Suprapubic skin (tissue), 4 donors: ENCODE data around the gene NRP2. TPM values are rescaled to one million over a fixed set of nuclear protein-coding genes. Genes with fewer than 3 reads are reported as not detected.

Source experiments
- DNase-seq, 2 donors: peaks; one replicate each; pipeline ENCODE4 v3.0.0-alpha.2; 2019; ENCODE audit warnings: low spot score in 2 of 2
- H3K27ac ChIP-seq: fragments of 200-600 bp; sonication (generic); one replicate; pipeline ENCODE4 v1.5.1; 2019
- H3K27me3 ChIP-seq: fragments of 200-600 bp; sonication (generic); one replicate; pipeline ENCODE4 v1.5.1; 2019
- H3K36me3 ChIP-seq: fragments of 200-600 bp; sonication (generic); one replicate; pipeline ENCODE4 v1.5.1; 2019
- H3K4me1 ChIP-seq: fragments of 200-600 bp; sonication (generic); one replicate; pipeline ENCODE4 v1.5.1; 2019
- H3K4me3 ChIP-seq: fragments of 200-600 bp; sonication (generic); one replicate; pipeline ENCODE4 v1.5.1; 2019; ENCODE audit warnings: mild to moderate bottlenecking
- H3K9me3 ChIP-seq: fragments of 200-600 bp; sonication (generic); one replicate; pipeline ENCODE4 v1.5.1; 2019
- EP300 ChIP-seq: sonication (generic); formaldehyde crosslinking; IDR thresholded peaks from one replicate; pipeline ENCODE4 v1.6.1; 2017; ENCODE audit warnings: antibody characterized with exemption
- POLR2A ChIP-seq, 2 donors: fragments of 450-650 bp; IDR thresholded peaks; one replicate each; pipeline ENCODE4 v1.6.1; 2017; ENCODE audit warnings: antibody characterized with exemption in 2 of 2, mild to moderate bottlenecking in 2 of 2, moderate library complexity in 2 of 2
- POLR2AphosphoS5 ChIP-seq, 3 donors: sonication (generic); formaldehyde crosslinking; IDR thresholded peaks; one replicate each; pipeline ENCODE4 v1.6.1; 2017; ENCODE audit warnings: antibody characterized with exemption in 3 of 3
- WGBS: methylation state at CpG from one replicate; pipeline ENCODE4 v1.1.5; 2018; 5-methylcytosine and 5-hydroxymethylcytosine counted together
- total RNA-seq, 4 donors: library from RNA; depleted of rRNA; stranded (reverse); fragments of >200 nt; gene quantifications; one replicate each; pipeline ENCODE4 v1.1.0, GENCODE V29; 2016
- TF ChIP-seq, protein P1 (sequence below), 2 donors: fragments of 200-600 bp in 1 of 2; fragments of 450-650 bp in 1 of 2; sonication (generic) in 1 of 2; IDR thresholded peaks; one replicate each; pipeline ENCODE4 v1.5.1; 2016 to 2019; ENCODE audit warnings: antibody characterized with exemption in 2 of 2, mild to moderate bottlenecking in 1 of 2, moderate library complexity in 1 of 2

NRP2 gene
- total RNA-seq, 4 donors from 2014 or later = 3.4 to 8.9 (median 6.6) TPM

DNA sequence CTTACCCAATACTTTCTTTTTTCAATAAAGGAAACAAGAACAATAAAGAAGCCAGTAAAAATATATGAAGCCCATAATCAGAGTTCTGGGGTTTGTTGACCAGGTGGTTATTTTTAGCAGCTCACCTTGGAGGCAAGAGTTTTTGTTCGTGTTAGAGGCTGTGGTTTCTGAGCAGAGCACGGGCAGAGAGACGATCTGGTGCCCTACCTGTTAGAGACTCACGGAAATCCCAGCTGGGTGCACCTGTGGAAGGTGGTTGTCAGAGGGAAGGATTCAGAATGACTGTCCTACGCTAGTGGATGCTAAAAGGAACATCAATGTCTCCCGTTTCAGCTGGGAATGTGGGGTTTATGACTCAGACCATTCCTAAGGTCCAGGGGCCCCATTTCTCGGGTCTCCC, 87.6 kb downstream of the NRP2 start:
- no peaks in the 10 kb centered on the region for H3K9me3 ChIP-seq
- DNase-seq = no peak
- peaks cover 12% of the 10 kb centered on the region for H3K4me1 ChIP-seq
- WGBS = 77% methylated on average over 7 of the region's 7 CpGs
- H3K4me3 ChIP-seq = no peak overlapping the region
- no peaks in the 10 kb centered on the region for H3K36me3 ChIP-seq
- TF ChIP-seq POLR2A (IDR thresholded peaks at IDR 0.05) = no peak
- no peak for TF ChIP-seq EP300
- TF ChIP-seq, protein P1, sequence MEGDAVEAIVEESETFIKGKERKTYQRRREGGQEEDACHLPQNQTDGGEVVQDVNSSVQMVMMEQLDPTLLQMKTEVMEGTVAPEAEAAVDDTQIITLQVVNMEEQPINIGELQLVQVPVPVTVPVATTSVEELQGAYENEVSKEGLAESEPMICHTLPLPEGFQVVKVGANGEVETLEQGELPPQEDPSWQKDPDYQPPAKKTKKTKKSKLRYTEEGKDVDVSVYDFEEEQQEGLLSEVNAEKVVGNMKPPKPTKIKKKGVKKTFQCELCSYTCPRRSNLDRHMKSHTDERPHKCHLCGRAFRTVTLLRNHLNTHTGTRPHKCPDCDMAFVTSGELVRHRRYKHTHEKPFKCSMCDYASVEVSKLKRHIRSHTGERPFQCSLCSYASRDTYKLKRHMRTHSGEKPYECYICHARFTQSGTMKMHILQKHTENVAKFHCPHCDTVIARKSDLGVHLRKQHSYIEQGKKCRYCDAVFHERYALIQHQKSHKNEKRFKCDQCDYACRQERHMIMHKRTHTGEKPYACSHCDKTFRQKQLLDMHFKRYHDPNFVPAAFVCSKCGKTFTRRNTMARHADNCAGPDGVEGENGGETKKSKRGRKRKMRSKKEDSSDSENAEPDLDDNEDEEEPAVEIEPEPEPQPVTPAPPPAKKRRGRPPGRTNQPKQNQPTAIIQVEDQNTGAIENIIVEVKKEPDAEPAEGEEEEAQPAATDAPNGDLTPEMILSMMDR (IDR thresholded peaks at IDR 0.05) = no peak
- no peak for TF ChIP-seq POLR2AphosphoS5 (IDR thresholded peaks at IDR 0.05)
- no peak overlapping the region for H3K27ac ChIP-seq
- H3K27me3 ChIP-seq = no peaks in the 10 kb centered on the region

DNA sequence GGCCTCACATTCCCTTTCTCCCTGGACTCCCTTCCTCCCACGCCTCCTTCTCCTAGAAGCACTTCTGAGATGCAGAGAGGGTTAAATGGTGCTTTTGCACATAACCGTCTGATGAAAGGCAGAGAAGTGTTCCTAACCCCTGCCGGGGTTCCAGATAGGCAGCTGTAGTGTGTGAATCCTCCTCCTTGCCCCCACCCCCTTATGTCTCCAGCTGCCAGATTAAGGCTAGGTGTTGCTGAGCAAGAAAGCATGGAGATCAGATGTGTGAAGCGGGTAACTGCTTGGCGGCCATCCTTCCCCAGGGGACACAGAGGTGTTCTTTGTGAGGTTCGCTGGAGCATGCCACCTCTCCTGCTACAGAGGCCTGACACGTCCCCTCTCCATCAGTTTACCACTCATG, 88.3 kb downstream of the NRP2 start:
- Histone ChIP-seq H3K27me3 (no peaks in the 10 kb centered on the region), H3K36me3 (no peaks in the 10 kb centered on the region), H3K4me3 (no peak overlapping the region), H3K27ac (no peak overlapping the region), H3K9me3 (no peaks in the 10 kb centered on the region), H3K4me1 (peaks cover 17% of the 10 kb centered on the region)
- DNase-seq = no peak
- TF ChIP-seq, protein P1 (IDR thresholded peaks at IDR 0.05) = no peak
- TF ChIP-seq POLR2A (IDR thresholded peaks at IDR 0.05) (no peak), POLR2AphosphoS5 (IDR thresholded peaks at IDR 0.05) (no peak), EP300 (no peak)
- 92% methylated on average over 7 of the region's 7 CpGs for WGBS

DNA sequence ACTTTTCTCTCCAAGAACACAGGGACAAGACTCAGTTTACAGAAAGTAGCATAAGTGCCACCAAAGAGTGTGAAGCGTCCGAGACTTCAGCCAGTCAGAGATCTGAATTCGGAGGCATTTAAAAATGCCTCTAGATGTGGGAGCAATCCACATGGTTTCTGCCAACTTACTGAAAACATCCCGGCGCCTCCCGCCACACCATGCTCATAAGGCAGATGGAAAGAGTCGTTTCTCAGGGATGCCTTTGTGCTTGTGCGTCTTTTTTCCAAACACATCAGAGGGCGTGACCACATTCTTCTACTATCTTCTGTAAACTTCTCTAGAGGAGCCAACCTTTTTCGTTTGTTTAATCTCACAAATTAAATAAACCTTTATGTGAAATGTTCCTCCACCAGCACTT, 88.7 kb downstream of the NRP2 start:
- Histone ChIP-seq H3K36me3 (no peaks in the 10 kb centered on the region), H3K9me3 (no peaks in the 10 kb centered on the region), H3K4me1 (peaks cover 17% of the 10 kb centered on the region), H3K4me3 (no peak overlapping the region), H3K27ac (no peak overlapping the region), H3K27me3 (no peaks in the 10 kb centered on the region)
- no peak for TF ChIP-seq POLR2A (IDR thresholded peaks at IDR 0.05)
- no peak for TF ChIP-seq EP300
- TF ChIP-seq, protein P1 (IDR thresholded peaks at IDR 0.05) = no peak
- no peak for TF ChIP-seq POLR2AphosphoS5 (IDR thresholded peaks at IDR 0.05)
- DNase-seq = no peak
- WGBS = 66% methylated on average over 10 of the region's 10 CpGs

- Histone ChIP-seq H3K36me3 (no peaks in the 10 kb centered on the region), H3K9me3 (no peaks in the 10 kb centered on the region), H3K27me3 (no peaks in the 10 kb centered on the region), H3K27ac (no peak overlapping the region), H3K4me1 (peaks cover 15% of the 10 kb centered on the region), H3K4me3 (no peak overlapping the region)
- WGBS = 78% methylated on average over 2 of the region's 2 CpGs
- no peak for DNase-seq
- TF ChIP-seq EP300 = no peak
- no peak for TF ChIP-seq POLR2AphosphoS5 (IDR thresholded peaks at IDR 0.05)
- TF ChIP-seq POLR2A (IDR thresholded peaks at IDR 0.05) = no peak
- TF ChIP-seq, protein P1 (IDR thresholded peaks at IDR 0.05) = no peak
Observed at GRCh38 chr2:205771666-205772065, 89.4 kb downstream of the NRP2 start.

GRCh38 chr2:205772983-205773382, 90.7 kb downstream of the NRP2 start:
- no peaks in the 10 kb centered on the region for H3K27me3 ChIP-seq
- H3K36me3 ChIP-seq = no peaks in the 10 kb centered on the region
- no peaks in the 10 kb centered on the region for H3K9me3 ChIP-seq
- no peak overlapping the region for H3K4me3 ChIP-seq
- no peak for TF ChIP-seq POLR2A (IDR thresholded peaks at IDR 0.05)
- TF ChIP-seq POLR2AphosphoS5 (IDR thresholded peaks at IDR 0.05) = no peak
- TF ChIP-seq, protein P1 (IDR thresholded peaks at IDR 0.05) = no peak
- no peak for TF ChIP-seq EP300
- H3K4me1 ChIP-seq = peaks cover 11% of the 10 kb centered on the region
- no peak overlapping the region for H3K27ac ChIP-seq
- WGBS = 59% methylated on average over 3 of the region's 3 CpGs
- DNase-seq = no peak
